GM23248 (cell line): ENCODE measurements around the gene IL1F10.

Experiments used
- EZH2 ChIP-seq: fragments of 200-600 bp; sonication (generic); IDR thresholded peaks from 2 replicates; pipeline ENCODE4 v1.6.1; 2018; ENCODE audit warnings: antibody characterized with exemption, mild to moderate bottlenecking; ENCODE audit not compliant: insufficient read depth, poor library complexity, severe bottlenecking
- EZH2phosphoT487 ChIP-seq: fragments of 200-600 bp; sonication (generic); IDR thresholded peaks from 2 replicates; pipeline ENCODE4 v1.6.1; 2018; ENCODE audit warnings: antibody characterized with exemption, moderate library complexity, mild to moderate bottlenecking, low read depth; ENCODE audit not compliant: insufficient read depth

DNA sequence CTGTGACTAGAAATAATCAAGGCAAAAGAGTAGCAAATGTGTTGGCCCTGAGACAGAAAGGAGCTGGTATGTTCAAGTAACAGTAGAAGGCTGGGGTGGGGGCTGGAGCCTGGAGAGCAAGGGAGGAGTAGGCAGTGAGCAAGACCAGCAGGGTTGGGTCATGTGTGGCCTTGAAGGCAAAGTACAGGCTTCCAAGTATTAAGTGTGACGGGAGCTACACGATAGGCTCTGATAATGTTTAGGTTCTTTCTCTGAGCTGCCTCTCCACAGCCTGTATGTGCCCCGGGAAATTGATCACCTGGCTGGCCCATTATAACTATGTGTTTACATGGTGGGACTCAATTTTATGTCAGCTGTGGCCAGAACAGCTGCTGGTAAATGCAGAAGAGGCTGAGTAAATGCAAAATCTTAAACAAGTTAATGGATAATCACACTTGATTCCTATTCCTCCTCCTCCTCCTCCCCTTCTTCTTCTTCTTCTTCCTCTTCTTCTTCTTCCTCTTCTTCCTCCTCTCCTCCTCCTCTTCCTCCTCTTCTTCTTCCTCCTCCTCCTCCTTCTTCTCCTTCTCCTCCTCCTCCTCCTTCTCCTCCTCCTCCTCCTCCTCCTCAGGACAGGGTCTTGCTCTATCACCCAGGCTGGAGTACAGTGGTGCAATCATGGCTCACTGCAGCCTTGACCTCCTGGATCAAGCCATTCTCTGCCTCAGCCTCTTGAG lies 9.3 kb downstream of the IL1F10 start:
- TF ChIP-seq EZH2: no peak
- TF ChIP-seq EZH2phosphoT487: no peak
